Spinal cord (tissue), 10 donors: ENCODE data around the gene FGFR2. TPM values are rescaled to one million over a fixed set of nuclear protein-coding genes. Genes with fewer than 3 reads are reported as not detected.

Source experiments
- DNase-seq, 6 donors: peaks; one replicate each; pipeline versions ENCODE4 v3.0.0 to v3.0.0-alpha.2; 2013 to 2015; ENCODE audit warnings: low spot score in 6 of 6, low read depth in 4 of 6
- H3K27ac ChIP-seq: one replicate; pipeline ENCODE4 v1.5.1; 2013; ENCODE audit warnings: low read depth, low read length, control low read depth
- H3K27me3 ChIP-seq: one replicate; pipeline ENCODE4 v1.6.1; 2013; ENCODE audit warnings: low read length; ENCODE audit not compliant: control insufficient read depth, insufficient read depth
- H3K36me3 ChIP-seq: one replicate; pipeline ENCODE4 v1.6.1; 2013; ENCODE audit warnings: low read length; ENCODE audit not compliant: control insufficient read depth, insufficient read depth
- H3K4me1 ChIP-seq: one replicate; pipeline ENCODE4 v1.6.1; 2013; ENCODE audit warnings: low read length; ENCODE audit not compliant: control insufficient read depth, insufficient read depth
- H3K4me3 ChIP-seq: one replicate; pipeline ENCODE4 v1.5.1; 2013; ENCODE audit warnings: low read depth, low read length, control low read depth
- H3K9me3 ChIP-seq: one replicate; pipeline ENCODE4 v1.6.1; 2013; ENCODE audit warnings: low read length; ENCODE audit not compliant: control insufficient read depth, insufficient read depth
- WGBS: methylation state at CpG from one replicate; pipeline ENCODE4 v1.1.5; 2013; ENCODE audit warnings: missing lambda C conversion rate; ENCODE audit not compliant: insufficient coverage; 5-methylcytosine and 5-hydroxymethylcytosine counted together
- polyA plus RNA-seq, 2 donors: library from polyadenylated mRNA; unstranded; fragments of 120-200 nt; gene quantifications; one replicate each; pipeline ENCODE4 v1.2.1, GENCODE V29; 2013; ENCODE audit not compliant: insufficient read length in 2 of 2
- total RNA-seq, 2 donors: library from RNA; depleted of rRNA in 1 of 2; stranded (reverse); fragments of 120-200 nt in 1 of 2; fragments of >200 nt in 1 of 2; gene quantifications; one replicate each; pipeline versions ENCODE4 v1.2.3 to v1.2.4, GENCODE V29; 2013 to 2014
- donor health status: healthy.

The FGFR2 gene
- total and polyA plus RNA-seq, 4 donors = 80.7 to 163 (median 102) TPM

- Histone ChIP-seq H3K9me3 (no peaks in the 10 kb centered on the region), H3K27ac (peak overlapping the region; percentile 22), H3K27me3 (peaks cover 29% of the 10 kb centered on the region), H3K36me3 (peaks cover 10% of the 10 kb centered on the region), H3K4me3 (peak overlapping the region; percentile 16), H3K4me1 (peaks cover 50% of the 10 kb centered on the region)
- 27% methylated on average over 18 of the region's 20 CpGs for WGBS
- DNase-seq = peak in 1 of 6 donors; percentile 69
Observed at GRCh38 chr10:121593281-121594075, 4.8 kb downstream of the FGFR2 start.

GRCh38 chr10:121592155-121592890, 5.9 kb downstream of the FGFR2 start:
- WGBS = 77% methylated on average over 18 of the region's 18 CpGs
- Histone ChIP-seq H3K9me3 (no peaks in the 10 kb centered on the region), H3K4me1 (peaks cover 43% of the 10 kb centered on the region), H3K27me3 (peaks cover 22% of the 10 kb centered on the region), H3K36me3 (peaks cover 10% of the 10 kb centered on the region), H3K27ac (no peak overlapping the region), H3K4me3 (no peak overlapping the region)
- no peak for DNase-seq

DNA sequence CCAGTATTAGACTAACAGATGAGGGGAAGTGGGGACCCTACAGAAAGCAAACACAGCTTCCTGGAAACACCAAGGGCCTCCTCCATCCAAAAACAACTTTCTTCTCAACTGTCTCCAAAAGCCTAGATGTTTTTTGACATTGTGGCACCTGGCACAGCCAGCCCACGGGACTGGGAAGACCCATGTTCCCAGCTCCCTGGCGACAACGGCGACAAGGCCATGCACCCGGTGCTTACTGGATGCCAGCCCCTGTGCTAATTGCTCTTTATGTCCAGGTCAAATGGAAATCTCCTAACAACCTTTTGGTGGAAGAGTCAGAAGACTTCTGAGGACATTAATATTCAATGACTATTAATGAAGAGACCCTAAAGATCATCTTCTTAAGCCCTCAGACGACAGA, 7.1 kb downstream of the FGFR2 start:
- DNase-seq = no peak
- Histone ChIP-seq H3K4me1 (peaks cover 35% of the 10 kb centered on the region), H3K27ac (no peak overlapping the region)

GRCh38 chr10:121590772-121591171, 7.5 kb downstream of the FGFR2 start:
- no peaks in the 10 kb centered on the region for H3K9me3 ChIP-seq
- no peak overlapping the region for H3K27ac ChIP-seq
- no peak overlapping the region for H3K4me3 ChIP-seq
- 91% methylated on average over 8 of the region's 9 CpGs for WGBS
- no peak for DNase-seq
- H3K27me3 ChIP-seq = peaks cover 9% of the 10 kb centered on the region
- peaks cover 31% of the 10 kb centered on the region for H3K4me1 ChIP-seq
- H3K36me3 ChIP-seq = peaks cover 10% of the 10 kb centered on the region

More for the DNA sequence above, 7.1 kb downstream of the FGFR2 start:
- H3K27me3 ChIP-seq = peaks cover 13% of the 10 kb centered on the region
- H3K36me3 ChIP-seq = peaks cover 10% of the 10 kb centered on the region
- H3K9me3 ChIP-seq = no peaks in the 10 kb centered on the region
- WGBS = 51% methylated on average over 2 of the region's 6 CpGs
- no peak overlapping the region for H3K4me3 ChIP-seq

DNA sequence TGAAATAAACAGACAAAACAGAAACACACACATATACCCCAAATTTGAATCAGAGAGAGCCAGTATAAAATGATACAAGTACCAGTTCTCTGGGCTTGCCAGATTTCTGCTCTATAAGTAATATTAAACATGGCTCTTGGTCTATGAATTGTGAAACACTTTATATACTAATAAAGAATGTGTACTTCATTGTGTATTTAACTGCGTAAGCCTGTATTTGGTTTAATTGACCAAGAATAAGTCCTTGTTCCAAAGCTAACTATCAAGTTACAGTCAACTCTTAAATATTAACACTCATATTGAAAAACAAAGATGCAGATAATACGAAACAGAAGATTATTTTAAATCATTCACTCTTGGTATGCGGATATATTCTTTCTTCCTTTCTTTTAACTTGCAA, 8.7 kb downstream of the FGFR2 start:
- WGBS = no CpG with 5 or more reads among the region's 3 CpGs
- H3K4me1 ChIP-seq = peaks cover 25% of the 10 kb centered on the region
- no peak overlapping the region for H3K27ac ChIP-seq
- peaks cover 3% of the 10 kb centered on the region for H3K27me3 ChIP-seq
- peaks cover 10% of the 10 kb centered on the region for H3K36me3 ChIP-seq
- no peak overlapping the region for H3K4me3 ChIP-seq
- DNase-seq = no peak
- no peaks in the 10 kb centered on the region for H3K9me3 ChIP-seq

GRCh38 chr10:121583857-121584256, 14.4 kb downstream of the FGFR2 start:
- 90% methylated on average over 1 of the region's 1 CpG for WGBS
- H3K4me3 ChIP-seq = no peak overlapping the region
- no peak overlapping the region for H3K27ac ChIP-seq
- H3K27me3 ChIP-seq = peaks cover 5% of the 10 kb centered on the region
- H3K4me1 ChIP-seq = peaks cover 25% of the 10 kb centered on the region
- no peaks in the 10 kb centered on the region for H3K9me3 ChIP-seq
- peaks cover 7% of the 10 kb centered on the region for H3K36me3 ChIP-seq
- DNase-seq = no peak

DNA sequence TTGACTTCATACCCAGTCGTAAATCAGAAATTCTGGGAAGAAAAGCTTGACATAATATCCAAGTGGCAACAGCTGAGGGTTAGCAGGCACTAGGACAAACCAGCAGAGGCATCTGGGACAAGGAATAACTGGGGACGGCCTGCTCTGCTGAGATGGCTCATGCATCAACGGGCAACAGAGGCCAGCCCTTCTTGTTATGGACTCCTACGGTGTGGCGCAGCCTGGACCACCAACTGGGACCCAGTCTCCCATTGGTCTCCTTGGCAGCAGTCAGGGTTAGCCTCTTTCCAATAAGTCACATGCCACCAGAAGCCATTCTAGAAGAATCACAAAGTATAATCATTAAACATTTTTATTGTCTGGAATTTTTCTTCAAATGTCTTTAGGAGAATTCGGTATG, 15.0 kb downstream of the FGFR2 start:
- WGBS = 89% methylated on average over 5 of the region's 6 CpGs
- no peak overlapping the region for H3K27ac ChIP-seq
- no peak for DNase-seq
- no peak overlapping the region for H3K4me3 ChIP-seq
- peaks cover 7% of the 10 kb centered on the region for H3K36me3 ChIP-seq
- H3K9me3 ChIP-seq = no peaks in the 10 kb centered on the region
- peaks cover 27% of the 10 kb centered on the region for H3K4me1 ChIP-seq
- H3K27me3 ChIP-seq = peaks cover 5% of the 10 kb centered on the region

DNA sequence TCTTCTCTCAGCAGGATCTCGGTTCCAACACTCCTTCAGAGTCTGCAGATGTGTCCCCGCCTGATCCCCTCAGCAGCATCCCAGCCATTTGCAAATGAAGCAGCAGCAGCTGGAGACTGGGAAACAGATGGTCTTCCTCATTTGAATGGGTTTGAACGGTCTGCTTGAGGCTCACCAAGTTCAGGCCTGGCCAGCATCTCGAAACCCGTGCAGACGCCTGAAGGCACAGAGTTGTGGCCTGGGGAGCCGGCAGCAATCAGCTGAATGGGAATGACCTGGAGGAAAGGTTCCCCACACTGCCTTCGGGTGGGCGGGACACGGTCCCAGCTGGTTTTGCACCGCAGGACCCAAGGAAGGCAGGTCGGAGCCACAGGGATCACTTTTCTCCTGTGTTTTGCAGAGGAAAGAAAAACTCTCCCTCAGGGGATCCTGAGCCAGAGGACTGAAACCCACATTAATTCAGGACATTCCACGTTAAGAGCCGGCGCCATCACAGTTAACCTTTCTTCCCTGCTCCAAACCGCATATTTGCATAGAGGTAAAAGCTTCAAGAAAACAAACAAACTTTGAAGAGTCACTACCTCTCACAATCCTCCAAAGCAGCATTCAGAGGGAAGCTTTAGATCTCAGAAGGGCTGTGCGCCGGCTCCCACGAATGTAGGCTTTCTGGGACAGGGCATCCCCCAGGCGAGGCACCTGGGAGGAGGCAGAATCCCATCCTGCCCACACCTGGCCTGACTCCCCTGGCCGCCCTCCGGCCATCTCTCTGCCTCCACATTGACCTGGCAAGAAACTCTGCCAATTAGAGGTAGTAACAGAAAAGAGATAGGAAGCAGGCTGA, 17.7 kb downstream of the FGFR2 start:
- H3K27me3 ChIP-seq = peaks cover 5% of the 10 kb centered on the region
- no peak overlapping the region for H3K27ac ChIP-seq
- peak in 2 of 6 donors; percentile 71 to 86 for DNase-seq
- no peaks in the 10 kb centered on the region for H3K9me3 ChIP-seq
- WGBS = 31% methylated on average over 21 of the region's 22 CpGs
- H3K4me1 ChIP-seq = peaks cover 34% of the 10 kb centered on the region
- H3K4me3 ChIP-seq = no peak overlapping the region
- H3K36me3 ChIP-seq = peaks cover 7% of the 10 kb centered on the region

- WGBS = 75% methylated on average over 5 of the region's 8 CpGs
- no peak overlapping the region for H3K27ac ChIP-seq
- peaks cover 7% of the 10 kb centered on the region for H3K36me3 ChIP-seq
- H3K27me3 ChIP-seq = peaks cover 5% of the 10 kb centered on the region
- no peaks in the 10 kb centered on the region for H3K9me3 ChIP-seq
- peaks cover 34% of the 10 kb centered on the region for H3K4me1 ChIP-seq
- DNase-seq = no peak
- H3K4me3 ChIP-seq = no peak overlapping the region
Observed at GRCh38 chr10:121579656-121580055, 18.6 kb downstream of the FGFR2 start.
